Activated naive CD4-positive, alpha-beta T cell treated with anti-CD3 and anti-CD28 coated beads, Interleukin-2, amount 10 ng/mL, durations not matched to agents 7 days and 5 days (primary cell): Measurements from ENCODE around the gene SYNPO2L.

ENCODE experiments used
- CTCF ChIA-PET: fragments of 350-600 bp; sonication (Branson Sonifier 250); formaldehyde crosslinking; loops from one replicate; lab custom pipeline; 2021; ENCODE audit warnings: antibody characterized with exemption; lab: Charles Lee
- DNase-seq: peaks from one replicate; pipeline ENCODE4 v3.0.0-alpha.2; 2020
- H3K27ac Mint-ChIP-seq: one replicate; pipeline ENCODE4 v1.8.0; 2021; ENCODE audit warnings: mild to moderate bottlenecking, moderate library complexity, mixed read lengths
- H3K27me3 Mint-ChIP-seq: one replicate; pipeline ENCODE4 v1.8.0; 2021; ENCODE audit warnings: mild to moderate bottlenecking, mixed read lengths
- H3K36me3 Mint-ChIP-seq: one replicate; pipeline ENCODE4 v1.8.0; 2021; ENCODE audit warnings: mixed read lengths
- H3K4me1 Mint-ChIP-seq: one replicate; pipeline ENCODE4 v1.8.0; 2021; ENCODE audit warnings: mixed read lengths
- H3K4me3 Mint-ChIP-seq: one replicate; pipeline ENCODE4 v1.8.0; 2021; ENCODE audit warnings: mild to moderate bottlenecking, moderate library complexity, mixed read lengths
- H3K9me3 Mint-ChIP-seq: one replicate; pipeline ENCODE4 v1.8.0; 2021; ENCODE audit warnings: mixed read lengths

Gene SYNPO2L

DNA sequence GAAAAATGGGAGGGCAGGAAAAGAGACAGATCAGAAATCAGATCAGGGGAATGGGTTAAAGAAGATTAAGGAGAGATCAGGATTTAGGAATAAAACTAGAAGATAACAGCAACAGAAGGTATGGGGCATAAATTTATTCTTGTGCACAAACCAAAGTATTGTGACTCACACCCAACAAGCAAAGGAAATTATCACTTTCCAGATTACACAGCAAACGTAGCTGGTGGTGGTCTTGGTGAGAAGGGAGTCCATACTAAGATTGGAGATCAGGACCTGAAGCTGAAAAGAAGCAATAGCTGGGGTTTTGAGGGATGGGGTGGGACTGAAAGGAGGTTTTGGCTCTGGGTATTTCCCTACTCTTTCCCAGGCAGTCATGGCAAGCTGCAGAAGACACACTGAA lies 11.1 kb downstream of the SYNPO2L start:
- no peaks in the 10 kb centered on the region for H3K36me3 Mint-ChIP-seq
- no peak overlapping the region for H3K4me3 Mint-ChIP-seq
- no peak overlapping the region for H3K27ac Mint-ChIP-seq
- H3K4me1 Mint-ChIP-seq, result peaks cover 13% of the 10 kb centered on the region
- CTCF ChIA-PET, result interaction anchor here (0.9 to 10.1 kb wide), 13 partner anchors 13 to 381 kb away, joined by 3 to 134 read pairs (median 6); partner anchors contain the start of gene USP54
- H3K27me3 Mint-ChIP-seq, result peaks cover 70% of the 10 kb centered on the region
- H3K9me3 Mint-ChIP-seq, result no peaks in the 10 kb centered on the region
- no peak for DNase-seq

DNA sequence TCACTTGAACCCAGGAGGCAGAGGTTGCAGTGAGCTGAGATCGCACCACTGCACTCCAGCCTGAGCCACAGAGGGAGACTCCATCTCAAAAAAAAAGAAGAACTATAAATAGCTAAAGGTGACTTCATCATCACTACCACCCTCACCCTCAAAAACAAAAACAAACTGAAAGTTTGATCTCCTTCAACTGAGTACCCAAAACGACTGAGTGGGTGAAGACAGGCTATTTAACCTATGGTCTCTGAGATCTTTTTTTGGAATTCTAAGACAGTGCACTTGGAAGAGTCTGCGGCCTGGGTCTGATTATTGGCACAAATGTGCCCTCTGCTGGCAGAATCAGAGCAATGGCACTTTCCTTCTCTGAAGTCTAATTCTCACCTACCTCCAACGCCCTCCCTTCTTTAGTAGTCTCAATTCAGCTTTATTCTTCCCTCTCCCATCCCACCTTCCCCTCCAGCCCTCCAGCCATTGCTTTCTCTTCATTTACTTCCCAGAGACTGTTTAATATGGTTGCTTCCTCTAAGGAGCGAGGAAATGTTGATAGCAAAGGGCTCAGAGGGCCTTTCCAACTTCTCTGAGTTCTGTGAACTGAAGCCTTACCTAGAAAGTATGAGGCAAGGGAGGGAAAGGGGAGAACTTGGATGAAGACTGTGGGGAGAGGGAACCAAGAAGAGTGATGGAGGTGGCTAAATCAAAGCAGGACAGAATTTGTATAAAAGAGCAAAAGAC lies 11.7 kb downstream of the SYNPO2L start:
- Mint-ChIP-seq H3K27ac (no peak overlapping the region), H3K4me1 (peaks cover 13% of the 10 kb centered on the region), H3K36me3 (no peaks in the 10 kb centered on the region), H3K4me3 (no peak overlapping the region), H3K9me3 (no peaks in the 10 kb centered on the region), H3K27me3 (peaks cover 75% of the 10 kb centered on the region)
- CTCF ChIA-PET, result interaction anchor here (0.6 to 10.1 kb wide), 31 partner anchors 9 to 475 kb away, joined by 3 to 134 read pairs (median 3); partner anchors contain the start of genes PPP3CB, SYNPO2L and USP54
- peak; percentile 68 for DNase-seq

DNA sequence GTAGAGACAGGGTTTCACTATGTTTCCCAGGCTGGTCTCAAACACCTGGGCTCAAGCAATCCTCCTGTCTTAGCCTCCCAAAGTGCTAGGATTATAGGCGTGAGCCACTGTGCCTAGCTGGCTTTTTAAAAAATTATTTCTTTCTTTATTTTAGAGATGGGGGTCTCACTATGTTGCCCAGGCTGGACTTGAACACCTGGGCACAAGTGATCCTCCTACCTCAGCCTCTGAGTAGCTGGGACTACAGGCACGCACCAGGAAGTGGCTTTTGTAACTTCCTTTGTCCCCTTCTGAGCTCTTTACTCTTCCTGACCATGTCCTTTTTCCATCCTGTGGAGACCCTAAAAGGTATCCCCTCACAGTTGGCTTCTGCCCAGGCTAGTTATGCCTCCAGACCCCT lies 12.5 kb downstream of the SYNPO2L start:
- no peak for DNase-seq
- Mint-ChIP-seq H3K4me3 (no peak overlapping the region), H3K27me3 (peaks cover 67% of the 10 kb centered on the region), H3K9me3 (no peaks in the 10 kb centered on the region), H3K27ac (no peak overlapping the region), H3K36me3 (no peaks in the 10 kb centered on the region), H3K4me1 (peaks cover 13% of the 10 kb centered on the region)
- CTCF ChIA-PET, result interaction anchor here (0.6 to 10.1 kb wide), 30 partner anchors 8 to 474 kb away, joined by 3 to 134 read pairs (median 3); partner anchors contain the start of genes PPP3CB, SYNPO2L and USP54

DNA sequence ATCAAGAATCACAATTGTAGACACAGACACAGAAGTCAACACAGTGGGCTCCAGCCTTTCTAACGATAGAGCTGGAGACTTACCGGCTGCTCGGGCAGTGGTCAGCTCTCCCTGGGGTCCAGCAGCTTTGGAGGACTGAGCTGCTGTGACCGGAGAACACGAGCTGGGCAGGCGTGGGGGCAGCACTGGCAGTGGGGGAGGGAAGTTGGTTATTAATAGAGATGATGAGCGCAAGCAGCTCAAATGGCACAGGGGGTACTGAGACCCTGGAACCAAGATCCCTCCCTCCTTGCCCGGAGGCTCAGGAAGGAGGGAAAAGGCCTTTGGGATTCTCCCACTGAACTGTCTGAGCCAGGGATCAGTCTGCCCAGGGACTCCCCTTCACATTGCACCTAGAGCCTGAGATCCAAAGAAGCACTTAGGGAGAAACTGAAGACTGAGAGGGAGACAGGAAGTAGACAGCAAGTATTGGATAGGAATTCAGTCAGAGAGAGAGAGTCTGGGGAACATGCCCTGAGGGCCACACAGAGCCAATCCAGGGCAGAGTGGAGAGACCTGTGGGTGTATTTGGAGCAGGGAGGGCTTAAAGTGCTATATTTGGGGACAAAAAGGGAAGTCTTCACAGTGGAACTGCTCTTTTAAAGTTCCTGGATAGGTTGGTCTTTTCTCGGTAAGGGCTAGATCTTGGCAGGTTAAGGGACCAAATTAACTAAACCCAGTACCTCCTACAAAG lies 14.3 kb downstream of the SYNPO2L start, which contains the start of gene MYOZ1:
TSS of gene MYOZ1 (minus strand) at position 147 of the 733 bp plus-strand sequence. CDS start 1,457 bp downstream, outside the sequence.
- Mint-ChIP-seq H3K4me3 (no peak within 1 kb of the TSS), H3K36me3 (no peaks in the 10 kb centered on the region), H3K4me1 (peaks cover 13% of the 10 kb centered on the region), H3K9me3 (no peaks in the 10 kb centered on the region), H3K27me3 (peaks cover 50% of the 10 kb centered on the region), H3K27ac (no peak within 1 kb of the TSS)
- DNase-seq, result no peak
- CTCF ChIA-PET, result interaction anchor here (0.6 to 10.1 kb wide), 2 partner anchors 104 to 112 kb away, joined by 3 to 134 read pairs; no protein-coding TSS in a partner anchor

DNA sequence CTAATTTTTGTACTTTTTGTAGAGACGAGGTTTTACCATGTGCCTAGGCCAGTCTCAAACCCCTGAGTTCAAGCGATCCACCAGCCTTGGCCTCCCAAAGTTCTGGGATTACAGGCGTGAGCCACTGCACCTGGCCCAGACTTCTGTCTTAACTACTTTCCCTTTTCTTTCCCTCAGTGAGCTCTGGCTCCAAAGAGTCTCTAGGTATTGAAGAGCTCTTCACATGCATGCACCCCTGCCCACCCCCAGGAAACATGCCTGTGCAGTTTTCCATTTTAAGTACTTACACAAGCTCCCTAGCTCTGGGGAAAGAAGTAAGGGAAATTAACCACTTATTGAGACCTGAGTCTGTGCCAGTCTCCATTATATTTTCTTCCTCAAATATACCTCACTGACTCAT lies 16.5 kb downstream of the SYNPO2L start:
- Mint-ChIP-seq H3K27me3 (peaks cover 47% of the 10 kb centered on the region), H3K4me3 (no peak overlapping the region), H3K36me3 (no peaks in the 10 kb centered on the region), H3K4me1 (peaks cover 9% of the 10 kb centered on the region), H3K9me3 (no peaks in the 10 kb centered on the region), H3K27ac (no peak overlapping the region)
- CTCF ChIA-PET, result interaction anchor here (10.1 kb wide), 1 partner anchor 109 kb away, joined by 134 read pairs; no protein-coding TSS in a partner anchor
- no peak for DNase-seq

DNA sequence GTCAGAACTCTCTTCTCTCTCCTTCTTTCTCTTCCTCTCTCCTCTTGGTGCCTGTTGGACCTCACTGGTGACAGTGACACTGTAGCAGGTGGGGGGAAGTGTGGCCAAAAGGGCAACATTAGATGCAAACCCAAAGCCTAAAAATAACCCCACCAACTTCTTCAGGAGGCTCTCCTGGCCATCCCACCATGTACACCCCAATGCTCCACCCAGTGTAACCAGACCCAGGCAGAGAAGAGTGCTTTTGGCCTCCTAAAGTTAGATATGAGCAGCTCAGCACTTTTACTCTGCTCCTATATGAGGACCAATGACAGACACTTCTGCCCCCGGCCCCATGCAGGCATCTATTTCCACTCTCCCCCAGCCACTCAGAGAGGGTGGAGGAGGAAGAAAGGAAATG lies 20.0 kb downstream of the SYNPO2L start:
- H3K9me3 Mint-ChIP-seq, result no peaks in the 10 kb centered on the region
- H3K27me3 Mint-ChIP-seq, result peaks cover 33% of the 10 kb centered on the region
- no peak for DNase-seq
- CTCF ChIA-PET, result no interaction called here
- no peak overlapping the region for H3K4me3 Mint-ChIP-seq
- no peak overlapping the region for H3K27ac Mint-ChIP-seq
- no peaks in the 10 kb centered on the region for H3K4me1 Mint-ChIP-seq
- no peaks in the 10 kb centered on the region for H3K36me3 Mint-ChIP-seq

DNA sequence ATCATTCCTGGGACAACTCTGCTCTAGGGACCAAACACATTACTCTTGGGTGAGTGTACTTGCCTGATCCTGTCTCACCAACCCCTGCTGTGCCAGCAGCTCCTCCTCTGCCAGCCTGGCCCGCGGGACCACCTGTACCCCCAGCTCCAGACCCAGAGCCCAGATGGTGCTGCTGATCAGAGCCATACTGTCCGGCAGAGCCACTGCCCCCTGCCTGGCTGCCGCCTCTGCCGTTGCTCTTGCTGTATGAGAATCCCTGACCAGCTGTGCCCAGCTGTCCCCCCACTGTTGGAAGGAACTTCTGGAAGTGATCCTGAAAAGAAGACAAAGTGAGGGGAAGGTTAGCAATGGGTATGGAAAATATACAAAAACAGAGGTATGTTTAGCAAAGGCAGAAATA lies 21.4 kb downstream of the SYNPO2L start:
- Mint-ChIP-seq H3K27me3 (peaks cover 22% of the 10 kb centered on the region), H3K9me3 (no peaks in the 10 kb centered on the region), H3K4me1 (no peaks in the 10 kb centered on the region), H3K27ac (peak overlapping the region; percentile 22), H3K36me3 (no peaks in the 10 kb centered on the region), H3K4me3 (no peak overlapping the region)
- CTCF ChIA-PET, result interaction anchor here (1.0 kb wide), 1 partner anchor 9 kb away, joined by 4 read pairs; no protein-coding TSS in a partner anchor
- no peak for DNase-seq

DNA sequence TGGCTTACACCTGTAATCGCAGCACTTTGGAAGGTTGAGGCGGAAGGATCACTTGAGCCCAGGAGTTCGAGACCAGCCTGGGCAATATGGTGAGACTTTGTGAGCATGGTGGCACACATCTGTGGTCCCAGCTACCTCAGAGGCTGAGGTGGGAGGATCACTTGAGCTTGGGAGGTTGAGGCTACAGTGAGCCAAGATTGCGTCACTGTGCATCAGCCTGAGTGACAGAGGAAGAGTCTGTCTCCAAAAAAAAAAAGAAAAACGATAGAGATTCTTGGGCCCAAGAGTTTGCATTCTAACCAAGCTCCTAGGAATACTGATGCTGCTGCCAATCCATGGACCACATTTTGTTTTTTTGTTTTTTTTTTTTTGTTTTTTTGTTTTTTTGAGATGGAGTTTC lies 26.7 kb downstream of the SYNPO2L start:
- Mint-ChIP-seq H3K4me1 (peaks cover 18% of the 10 kb centered on the region), H3K27me3 (peaks cover 11% of the 10 kb centered on the region), H3K27ac (no peak overlapping the region), H3K36me3 (peaks cover 3% of the 10 kb centered on the region), H3K9me3 (no peaks in the 10 kb centered on the region), H3K4me3 (no peak overlapping the region)
- no peak for DNase-seq
- CTCF ChIA-PET, result interaction anchor here (0.5 to 4.2 kb wide), 3 partner anchors 15 to 100 kb away, joined by 4 to 20 read pairs (median 5); no protein-coding TSS in a partner anchor

DNA sequence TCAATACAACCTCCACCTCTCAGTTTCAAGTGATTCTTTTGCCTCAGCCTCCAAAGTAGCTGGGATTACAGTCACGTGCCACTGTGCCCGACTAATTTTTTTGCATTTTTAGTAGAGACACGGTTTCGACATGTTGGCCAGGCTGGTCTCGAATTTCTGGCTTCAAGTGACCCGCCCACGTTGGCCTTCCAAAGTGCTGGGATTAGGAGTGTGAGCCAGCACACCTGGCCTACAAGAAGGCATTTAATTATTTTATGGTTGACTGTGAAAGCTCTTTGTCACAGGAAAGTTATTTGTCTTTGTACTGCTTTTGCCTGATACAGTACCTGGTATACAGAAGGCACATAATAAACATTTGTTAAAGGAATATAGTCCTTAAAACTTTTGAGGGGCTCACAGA lies 27.4 kb downstream of the SYNPO2L start:
- peaks cover 10% of the 10 kb centered on the region for H3K27me3 Mint-ChIP-seq
- DNase-seq, result no peak
- peaks cover 18% of the 10 kb centered on the region for H3K4me1 Mint-ChIP-seq
- H3K4me3 Mint-ChIP-seq, result no peak overlapping the region
- no peak overlapping the region for H3K27ac Mint-ChIP-seq
- H3K9me3 Mint-ChIP-seq, result no peaks in the 10 kb centered on the region
- H3K36me3 Mint-ChIP-seq, result peaks cover 3% of the 10 kb centered on the region
- CTCF ChIA-PET, result interaction anchor here (1.0 to 1.5 kb wide), 2 partner anchors 16 to 99 kb away, joined by 3 to 5 read pairs; no protein-coding TSS in a partner anchor

DNA sequence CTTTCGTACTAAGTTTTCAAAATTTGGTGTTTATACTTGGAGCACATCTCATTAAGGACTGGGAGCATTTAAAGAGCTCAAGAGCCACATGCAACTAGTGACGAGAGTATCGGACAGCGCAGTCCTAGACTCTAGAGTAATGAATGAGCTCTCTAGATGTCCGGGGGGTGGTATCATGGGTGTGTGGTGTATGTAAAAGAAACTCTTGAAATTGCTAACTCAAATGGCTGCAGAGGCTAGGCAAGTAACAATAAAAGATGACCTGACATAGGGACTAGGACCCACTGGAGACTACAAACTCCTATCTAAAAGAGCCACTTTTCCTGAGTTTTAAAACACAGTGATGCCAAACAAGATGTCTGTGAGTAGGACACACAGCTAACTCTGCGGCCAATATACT lies 28.5 kb downstream of the SYNPO2L start:
- CTCF ChIA-PET, result interaction anchor here (0.9 to 1.0 kb wide), 2 partner anchors 16 to 363 kb away, joined by 8 read pairs; no protein-coding TSS in a partner anchor
- no peaks in the 10 kb centered on the region for H3K9me3 Mint-ChIP-seq
- H3K4me1 Mint-ChIP-seq, result peaks cover 18% of the 10 kb centered on the region
- peaks cover 3% of the 10 kb centered on the region for H3K36me3 Mint-ChIP-seq
- H3K27ac Mint-ChIP-seq, result no peak overlapping the region
- H3K4me3 Mint-ChIP-seq, result peak overlapping the region; percentile 87
- DNase-seq, result no peak
- H3K27me3 Mint-ChIP-seq, result peaks cover 5% of the 10 kb centered on the region

DNA sequence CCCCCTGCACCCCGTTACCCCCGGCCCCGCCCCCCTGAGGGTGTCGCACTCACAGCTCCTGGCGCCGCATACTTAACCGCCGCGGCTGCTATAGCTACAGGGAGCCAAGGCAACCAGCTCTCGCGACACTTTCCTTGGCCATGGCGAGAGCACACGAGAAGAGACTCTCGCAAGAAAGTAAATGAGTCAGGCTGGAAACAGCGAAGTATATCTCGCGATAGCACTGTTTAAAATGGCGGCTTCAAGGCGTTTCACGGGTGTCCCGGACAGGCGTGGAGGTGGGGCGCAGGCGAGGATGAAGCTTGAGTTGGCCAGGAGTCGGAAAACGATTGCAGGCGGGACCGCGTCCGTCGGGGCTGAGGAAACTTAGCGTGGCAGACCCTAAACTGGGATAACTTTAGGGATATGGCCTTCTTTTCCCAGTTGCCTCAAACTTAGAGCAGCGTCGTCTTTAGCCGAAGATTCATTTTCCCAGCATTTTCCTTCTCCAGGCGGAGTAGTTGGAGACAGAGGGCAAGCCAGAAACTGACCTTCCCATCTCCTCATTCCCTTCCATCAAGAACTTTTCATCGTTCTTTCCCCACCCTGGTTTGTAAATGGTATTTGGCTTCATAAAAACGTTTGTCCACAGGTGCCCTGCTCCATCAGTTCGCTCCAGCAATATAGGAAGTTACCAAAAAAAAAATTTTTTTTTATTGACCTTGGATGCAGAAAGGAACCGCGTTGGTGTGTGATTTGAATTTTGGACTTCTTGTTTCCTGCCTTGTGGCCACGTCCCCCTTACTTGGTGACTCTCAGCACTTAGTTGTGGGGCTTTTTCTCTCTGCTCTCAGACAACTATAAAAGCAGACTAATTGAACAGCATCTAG lies 29.7 kb downstream of the SYNPO2L start:
- peaks cover 18% of the 10 kb centered on the region for H3K4me1 Mint-ChIP-seq
- peak; percentile 97 for DNase-seq
- H3K27me3 Mint-ChIP-seq, result peaks cover 5% of the 10 kb centered on the region
- H3K9me3 Mint-ChIP-seq, result no peaks in the 10 kb centered on the region
- CTCF ChIA-PET, result interaction anchor here (1.0 kb wide), 2 partner anchors 96 to 362 kb away, joined by 5 to 8 read pairs; no protein-coding TSS in a partner anchor
- peak overlapping the region; percentile 90 for H3K27ac Mint-ChIP-seq
- peak overlapping the region; percentile 87 for H3K4me3 Mint-ChIP-seq
- peaks cover 3% of the 10 kb centered on the region for H3K36me3 Mint-ChIP-seq

DNA sequence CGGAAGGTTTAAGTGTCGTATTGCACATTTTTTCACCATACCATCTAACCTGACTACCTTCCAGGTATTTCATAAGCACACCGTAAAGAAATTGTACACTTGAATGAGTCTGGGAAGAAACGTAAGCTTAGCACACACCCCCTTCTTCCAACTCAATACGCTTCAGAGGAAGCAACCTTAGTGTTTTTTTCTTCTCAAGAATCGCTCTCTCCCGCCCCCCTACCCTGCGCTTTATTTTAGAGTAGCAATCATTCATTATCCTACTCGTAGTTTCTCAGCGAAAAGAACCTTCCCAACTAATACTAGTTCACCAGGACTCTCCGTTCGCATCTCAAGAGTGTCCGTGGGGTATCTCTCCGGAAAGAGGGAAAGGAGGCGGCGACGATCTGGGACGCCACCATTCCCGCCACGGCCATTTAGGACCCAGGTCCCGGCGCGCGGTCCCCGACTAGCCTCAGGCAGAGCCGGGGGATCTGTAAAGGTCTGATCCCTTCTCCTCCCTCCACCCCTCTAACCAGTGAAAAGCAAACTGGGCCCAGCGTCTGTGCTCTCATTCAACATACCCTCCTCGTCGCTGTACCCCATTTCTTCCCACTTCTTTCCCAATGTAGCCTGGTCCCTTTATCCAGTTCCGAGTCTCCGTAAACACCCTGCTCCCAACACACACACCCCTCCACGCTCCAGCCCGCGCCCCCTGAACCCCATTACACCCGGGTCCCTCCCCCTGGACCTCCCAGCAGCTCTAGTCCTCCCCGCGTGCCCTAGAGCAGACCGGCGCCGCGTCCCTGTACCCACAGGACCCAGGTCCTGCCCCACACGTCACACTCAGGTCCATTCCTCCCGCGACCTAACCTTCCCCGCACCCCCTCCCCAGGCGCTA lies 30.6 kb downstream of the SYNPO2L start:
- peaks cover 3% of the 10 kb centered on the region for H3K36me3 Mint-ChIP-seq
- CTCF ChIA-PET, result interaction anchor here (1.0 kb wide), 2 partner anchors 18 to 96 kb away, joined by 5 read pairs; no protein-coding TSS in a partner anchor
- H3K9me3 Mint-ChIP-seq, result no peaks in the 10 kb centered on the region
- H3K27ac Mint-ChIP-seq, result peak overlapping the region; percentile 42
- no peak for DNase-seq
- H3K27me3 Mint-ChIP-seq, result peaks cover 5% of the 10 kb centered on the region
- H3K4me3 Mint-ChIP-seq, result peak overlapping the region; percentile 87
- H3K4me1 Mint-ChIP-seq, result peaks cover 18% of the 10 kb centered on the region
